NCI-H1417 treated with DMSO at 0.1 percent for 48 hours (cell line): Measurements from ENCODE around the gene AKT2.

Experiments
- DNase-seq: peaks from one replicate; lab custom pipeline; 2025; lab: John Stamatoyannopoulos, UW

Gene AKT2

GRCh38 chr19:40273469-40274360, 11.4 kb downstream of the AKT2 start:
- no peak for DNase-seq

GRCh38 chr19:40272261-40272660, 12.9 kb downstream of the AKT2 start:
- DNase-seq, result no peak

- DNase-seq, result no peak
Observed at GRCh38 chr19:40271706-40272105, 13.4 kb downstream of the AKT2 start.

DNA sequence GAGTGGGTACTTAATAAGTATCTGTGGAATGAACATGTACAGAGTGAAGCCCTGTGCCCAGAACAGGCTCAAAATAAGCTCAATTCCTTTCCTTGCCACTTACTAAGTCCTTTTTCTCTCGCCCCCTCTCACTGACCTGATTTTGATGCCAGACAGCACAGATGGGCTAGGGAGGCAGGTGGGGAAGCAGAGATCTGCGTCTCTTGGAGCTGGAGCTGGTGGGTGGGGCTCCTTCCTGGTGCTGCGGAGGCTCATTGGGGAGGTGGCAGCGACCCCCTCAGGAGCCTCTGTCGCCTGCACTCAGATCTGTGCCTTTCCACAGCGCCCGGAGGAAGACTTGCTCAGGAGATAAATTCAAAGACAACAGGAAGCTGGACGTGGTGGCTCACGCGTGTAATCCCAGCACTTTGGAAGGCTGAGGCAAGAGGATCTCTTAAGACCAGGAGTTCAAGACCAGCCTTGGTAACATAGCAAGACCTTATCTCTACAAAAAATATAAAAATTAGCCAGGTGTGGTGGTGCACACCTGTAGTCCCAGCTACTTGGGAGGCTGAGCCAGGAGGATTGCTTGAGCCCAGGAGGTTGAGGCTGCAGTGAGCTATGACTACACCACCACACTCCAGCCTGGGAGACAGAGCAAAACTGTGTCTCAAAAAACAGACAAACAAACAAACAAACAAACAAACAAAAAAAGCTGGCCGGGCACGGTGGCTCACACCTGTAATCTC, 14.6 kb downstream of the AKT2 start:
- DNase-seq, result no peak

DNA sequence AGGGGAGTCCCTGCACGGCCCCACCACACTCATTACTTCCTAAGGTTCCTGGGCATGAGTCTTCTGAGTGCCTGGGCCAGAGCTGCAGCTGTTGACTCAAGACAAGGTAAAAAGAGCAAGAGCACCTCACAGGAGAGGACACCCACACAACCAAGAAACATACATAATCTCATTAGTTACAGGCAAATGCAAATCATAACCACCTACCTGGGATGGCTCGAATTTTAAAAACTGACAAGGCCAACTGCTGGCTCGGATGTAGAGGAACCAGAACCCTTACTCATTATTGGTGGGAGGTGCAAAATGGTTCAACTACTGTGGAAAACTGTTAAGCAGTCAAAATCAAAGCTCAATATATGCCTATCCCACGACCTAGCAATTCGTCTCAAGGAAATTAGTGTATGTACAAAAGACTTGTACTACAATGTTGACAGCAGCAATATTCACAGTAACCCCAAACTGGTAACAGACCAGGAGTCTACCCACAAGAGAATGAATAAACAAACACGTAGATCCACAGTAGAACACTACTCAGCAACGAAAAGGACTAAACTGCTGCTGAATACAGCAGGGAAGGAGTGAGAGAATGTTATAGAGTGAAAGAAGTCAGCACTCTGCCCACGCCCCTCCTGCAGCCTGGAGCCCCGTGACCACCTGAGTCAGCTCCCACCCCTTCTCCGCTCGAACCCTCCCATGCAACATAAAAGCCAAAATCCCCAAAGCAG, 15.8 kb downstream of the AKT2 start:
- DNase-seq, result no peak

DNA sequence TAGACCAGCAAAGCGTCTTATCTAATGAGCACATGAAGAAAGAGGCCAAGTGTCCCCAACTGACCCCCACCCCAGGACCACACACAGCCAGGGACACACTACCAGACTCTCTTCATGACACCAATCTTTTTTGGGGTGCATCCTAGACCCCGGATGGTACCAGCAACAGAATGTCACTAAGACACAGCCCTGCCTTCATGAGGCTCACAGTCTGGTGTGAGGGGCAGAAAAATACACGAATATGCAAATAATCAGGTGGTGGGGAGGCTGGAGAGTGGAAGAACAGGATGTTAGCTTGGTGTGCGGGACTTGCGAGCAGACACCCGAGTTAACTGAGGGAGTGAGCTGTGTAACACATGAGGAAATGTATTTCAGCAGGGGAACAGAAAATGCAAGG, 17.5 kb downstream of the AKT2 start:
- DNase-seq, result no peak

DNA sequence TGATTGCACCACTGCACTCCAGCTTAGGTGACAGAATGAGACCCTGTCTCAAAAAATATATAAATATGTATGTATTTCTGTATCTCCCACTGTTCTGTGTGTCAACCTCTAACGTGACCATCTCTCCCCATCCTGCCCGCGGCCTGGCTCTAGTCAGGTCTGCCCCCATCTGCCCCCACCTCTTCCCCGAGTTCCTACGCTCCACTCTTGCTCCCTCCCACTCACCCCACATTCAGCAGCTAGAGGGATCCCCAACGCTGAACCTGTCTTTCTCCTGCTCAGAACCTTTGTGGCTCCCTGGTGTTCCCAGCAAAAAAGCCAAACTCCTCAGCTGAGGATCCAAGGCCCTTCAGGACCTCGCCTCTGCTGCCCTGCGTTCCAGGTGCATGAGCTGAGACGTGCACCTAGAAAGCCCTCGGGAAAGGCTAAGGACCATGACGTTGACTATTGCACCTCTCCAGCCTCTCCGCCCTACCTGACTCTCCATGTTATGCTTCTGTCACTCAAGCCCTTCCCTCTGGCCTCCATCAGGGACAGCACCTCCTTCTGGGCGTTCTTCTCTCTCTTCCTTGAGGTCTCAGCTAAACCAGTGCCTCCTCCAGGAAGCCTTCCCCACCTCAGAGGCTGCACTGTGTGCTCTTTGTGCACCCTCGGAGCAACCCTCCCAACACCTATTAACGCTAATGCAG, 18.1 kb downstream of the AKT2 start:
- DNase-seq, result no peak

- DNase-seq, result no peak
Observed at GRCh38 chr19:40266119-40266518, 19.0 kb downstream of the AKT2 start.

DNA sequence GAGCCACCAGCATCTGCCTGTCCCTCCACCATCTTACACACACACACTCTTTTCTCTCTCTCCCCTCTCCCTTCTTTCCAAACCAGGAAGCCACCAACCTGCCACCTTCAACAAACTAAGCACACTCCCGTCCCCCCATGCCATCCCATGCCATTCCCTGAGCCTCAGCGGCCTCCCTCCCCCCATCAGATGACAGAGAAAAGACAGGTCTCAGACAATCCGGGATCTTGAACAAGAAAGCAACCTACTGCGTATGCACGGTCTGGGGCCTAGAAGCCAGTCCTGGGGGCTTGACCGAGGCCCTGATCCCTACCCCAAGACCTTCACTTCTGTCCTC, 19.4 kb downstream of the AKT2 start:
- no peak for DNase-seq

GRCh38 chr19:40265055-40265762, 19.9 kb downstream of the AKT2 start:
- no peak for DNase-seq

- no peak for DNase-seq
Observed at GRCh38 chr19:40264314-40265054, 20.7 kb downstream of the AKT2 start.

GRCh38 chr19:40263440-40264313, 21.5 kb downstream of the AKT2 start:
- no peak for DNase-seq

DNA sequence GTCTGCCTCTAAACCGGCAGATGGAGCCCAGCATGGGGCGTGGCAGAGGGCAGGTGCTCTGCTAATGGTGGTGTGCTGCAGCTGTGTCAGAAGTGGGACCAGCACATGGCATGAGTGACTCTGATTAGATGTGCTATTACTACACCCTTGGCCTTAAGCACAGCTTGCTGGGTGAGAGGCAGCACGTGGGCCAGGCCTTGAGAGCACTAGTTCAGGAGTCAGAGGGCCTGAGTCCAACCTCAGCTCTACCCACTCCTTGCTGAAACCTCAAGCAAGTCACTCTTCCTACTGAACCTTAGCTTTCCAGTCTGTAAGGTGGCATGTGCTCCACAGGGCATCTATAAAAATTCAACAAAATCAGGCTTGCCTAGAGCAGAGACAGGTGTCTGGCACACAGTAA, 22.7 kb downstream of the AKT2 start:
- no peak for DNase-seq

DNA sequence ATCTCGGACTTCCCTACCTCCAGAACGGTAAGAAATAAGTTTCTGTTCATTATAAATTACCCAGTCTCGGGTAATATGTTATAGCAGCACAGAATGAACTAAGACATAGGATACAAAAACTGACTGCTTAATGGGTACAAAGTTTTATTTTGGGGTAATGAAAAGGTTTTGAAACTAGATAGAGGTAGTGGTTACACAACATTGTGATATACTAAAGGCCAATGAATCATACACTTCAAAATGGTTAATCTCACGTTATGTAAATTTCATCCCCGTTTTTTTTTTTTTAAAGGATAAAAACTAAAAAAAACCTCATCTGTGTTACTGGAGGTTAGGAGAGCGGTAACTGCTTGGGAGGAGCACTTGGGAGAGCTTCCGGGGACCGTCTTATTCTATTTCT, 23.5 kb downstream of the AKT2 start:
- no peak for DNase-seq

GRCh38 chr19:40257096-40257517, 28.0 kb downstream of the AKT2 start:
- no peak for DNase-seq

GRCh38 chr19:40256512-40256911, 28.6 kb downstream of the AKT2 start:
- DNase-seq, result no peak

- no peak for DNase-seq
Observed at GRCh38 chr19:40255619-40256166, 29.5 kb downstream of the AKT2 start.

DNA sequence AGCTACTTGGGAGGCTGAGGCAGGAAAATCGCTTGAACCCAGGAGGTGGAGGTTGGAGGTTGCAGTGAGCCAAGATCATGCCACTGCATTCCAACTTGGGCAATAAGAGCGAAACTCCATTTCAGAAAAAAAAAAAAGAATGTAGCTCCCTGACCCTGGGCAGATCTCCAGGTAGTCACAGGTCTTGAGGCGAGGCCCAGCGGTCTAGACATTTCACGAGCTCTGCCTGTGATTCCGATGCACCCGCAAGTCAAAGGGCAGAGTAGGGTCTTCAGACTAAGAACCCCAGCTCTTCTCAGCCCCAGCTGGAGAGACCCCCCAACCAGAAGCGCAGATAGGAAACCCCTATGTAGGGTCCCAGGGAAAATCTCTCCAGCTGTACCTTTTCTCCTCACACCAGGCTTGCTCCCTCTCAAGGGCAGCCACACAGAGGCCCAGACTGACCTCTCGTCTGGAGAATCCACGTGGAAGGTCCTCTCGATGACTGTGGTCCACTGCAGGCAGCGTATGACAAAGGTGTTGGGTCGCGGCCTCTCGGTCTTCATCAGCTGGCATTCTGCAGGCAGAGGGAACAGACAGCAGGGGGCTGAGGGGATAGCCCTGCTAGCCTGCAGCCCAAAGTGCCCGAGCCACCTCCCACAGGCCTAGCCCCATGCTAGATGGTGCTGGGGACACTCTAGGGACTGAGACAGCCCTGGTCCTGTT, 30.3 kb downstream of the AKT2 start:
- no peak for DNase-seq

GRCh38 chr19:40253611-40254092, 31.5 kb downstream of the AKT2 start:
- DNase-seq, result no peak
